ENCODE data around the gene PLXNC1. TPM values are rescaled to one million over a fixed set of nuclear protein-coding genes. Genes with fewer than 3 reads are reported as not detected.

PLXNC1 gene
- polyA plus RNA-seq, 1 experiment, result 4.8 TPM

- Histone ChIP-seq H3K27me3 (ENCODE audit: control insufficient read depth, insufficient read depth, low read length) (peaks cover 74% of the 10 kb centered on the region), H3K4me3 (ENCODE audit: low read depth, low read length) (peak overlapping the region; percentile 57), H3K27ac (ENCODE audit: low read depth, low read length) (no peak overlapping the region), H3K9me3 (ENCODE audit: control insufficient read depth, insufficient read depth, low read length) (peaks cover 6% of the 10 kb centered on the region; the same call in 1 of the 2 replicates)
- no peak for DNase-seq (ENCODE audit: low read depth, low spot score)
- ChIA-PET POLR2A (no interaction called here), CTCF (interaction anchor here (1.0 kb wide), 1 partner anchor 13 kb away, joined by 3 read pairs; no protein-coding TSS in a partner anchor)
- no peak for TF ChIP-seq CTCF (IDR thresholded peaks at IDR 0.05; ENCODE audit: low read depth, low read length)
These were observed 888 bp upstream of the PLXNC1 start for GRCh38 chr12:94147387-94147990.

- peak overlapping the region; percentile 57 for H3K4me3 ChIP-seq (ENCODE audit: low read depth, low read length)
- TF ChIP-seq CTCF (IDR thresholded peaks at IDR 0.05; ENCODE audit: low read depth, low read length), result no peak
- H3K9me3 ChIP-seq (ENCODE audit: control insufficient read depth, insufficient read depth, low read length), result peaks cover 6% of the 10 kb centered on the region; the same call in 1 of the 2 replicates
- H3K27ac ChIP-seq (ENCODE audit: low read depth, low read length), result no peak overlapping the region
- no peak for DNase-seq (ENCODE audit: low read depth, low spot score)
- POLR2A ChIA-PET, result interaction anchor here (0.6 kb wide), 1 partner anchor 33 kb away, joined by 3 read pairs; no protein-coding TSS in a partner anchor
- peaks cover 75% of the 10 kb centered on the region for H3K27me3 ChIP-seq (ENCODE audit: control insufficient read depth, insufficient read depth, low read length)
- CTCF ChIA-PET, result no interaction called here
These were observed 352 bp downstream of the PLXNC1 start for GRCh38 chr12:94148739-94149118.

GRCh38 chr12:94149119-94149780, 873 bp downstream of the PLXNC1 start:
- ChIA-PET CTCF (interaction anchor here (0.7 kb wide), 1 partner anchor 219 kb away, joined by 3 read pairs; no protein-coding TSS in a partner anchor), POLR2A (no interaction called here)
- Histone ChIP-seq H3K4me3 (ENCODE audit: low read depth, low read length) (peak overlapping the region; percentile 57), H3K9me3 (ENCODE audit: control insufficient read depth, insufficient read depth, low read length) (peaks cover 6% of the 10 kb centered on the region; the same call in 1 of the 2 replicates), H3K27me3 (ENCODE audit: control insufficient read depth, insufficient read depth, low read length) (peaks cover 75% of the 10 kb centered on the region), H3K27ac (ENCODE audit: low read depth, low read length) (no peak overlapping the region)
- peak; percentile 22; the same call in 1 of the 2 replicates for TF ChIP-seq CTCF (IDR thresholded peaks at IDR 0.05; ENCODE audit: low read depth, low read length)
- DNase-seq (ENCODE audit: low read depth, low spot score), result no peak

- no peak overlapping the region for H3K27ac ChIP-seq (ENCODE audit: low read depth, low read length)
- no peak for DNase-seq (ENCODE audit: low read depth, low spot score)
- CTCF ChIA-PET, result interaction anchor here (0.7 kb wide), 1 partner anchor 218 kb away, joined by 3 read pairs; no protein-coding TSS in a partner anchor
- H3K9me3 ChIP-seq (ENCODE audit: control insufficient read depth, insufficient read depth, low read length), result peaks cover 6% of the 10 kb centered on the region; the same call in 1 of the 2 replicates
- no peak for TF ChIP-seq CTCF (IDR thresholded peaks at IDR 0.05; ENCODE audit: low read depth, low read length)
- H3K27me3 ChIP-seq (ENCODE audit: control insufficient read depth, insufficient read depth, low read length), result peaks cover 76% of the 10 kb centered on the region
- peak overlapping the region; percentile 57 for H3K4me3 ChIP-seq (ENCODE audit: low read depth, low read length)
- POLR2A ChIA-PET, result no interaction called here
These were observed 1.4 kb downstream of the PLXNC1 start for GRCh38 chr12:94149781-94150239.
